ENCODE results near the gene YEATS2.

Gene YEATS2

GRCh38 chr3:183828538-183828870 is 130.9 kb downstream of the YEATS2 start:
- no peak for DNase-seq (ENCODE audit: low read depth in 2 of 2, low spot score in 1 of 2)

GRCh38 chr3:183829466-183829865 is 131.9 kb downstream of the YEATS2 start:
- DNase-seq (ENCODE audit: low read depth in 2 of 2, low spot score in 1 of 2), result no peak

- DNase-seq (ENCODE audit: low read depth in 2 of 2, low spot score in 1 of 2), result no peak
These were observed 132.6 kb downstream of the YEATS2 start for GRCh38 chr3:183830187-183830586.

GRCh38 chr3:183833516-183833915 is 135.9 kb downstream of the YEATS2 start:
- DNase-seq (ENCODE audit: low read depth in 2 of 2, low spot score in 1 of 2), result no peak

- no peak for DNase-seq (ENCODE audit: low read depth in 2 of 2, low spot score in 1 of 2)
These were observed 139.8 kb downstream of the YEATS2 start for GRCh38 chr3:183837390-183837789.

- no peak for DNase-seq (ENCODE audit: low read depth in 2 of 2, low spot score in 1 of 2)
These were observed 140.3 kb downstream of the YEATS2 start for GRCh38 chr3:183837894-183838293.

GRCh38 chr3:183839751-183840150 is 142.2 kb downstream of the YEATS2 start:
- no peak for DNase-seq (ENCODE audit: low read depth in 2 of 2, low spot score in 1 of 2)

- no peak for DNase-seq (ENCODE audit: low read depth in 2 of 2, low spot score in 1 of 2)
These were observed 147.0 kb downstream of the YEATS2 start for GRCh38 chr3:183844606-183845005.

- DNase-seq (ENCODE audit: low read depth in 2 of 2, low spot score in 1 of 2), result no peak
These were observed 147.5 kb downstream of the YEATS2 start for GRCh38 chr3:183845090-183845489.

GRCh38 chr3:183845608-183846288 is 148.2 kb downstream of the YEATS2 start:
- DNase-seq (ENCODE audit: low read depth in 2 of 2, low spot score in 1 of 2), result no peak

GRCh38 chr3:183854318-183855035 is 156.9 kb downstream of the YEATS2 start:
- no peak for DNase-seq (ENCODE audit: low read depth in 2 of 2, low spot score in 1 of 2)

GRCh38 chr3:183857863-183858262 is 160.3 kb downstream of the YEATS2 start:
- DNase-seq (ENCODE audit: low read depth in 2 of 2, low spot score in 1 of 2), result no peak
